ENCODE data around the gene RASIP1.

DNA sequence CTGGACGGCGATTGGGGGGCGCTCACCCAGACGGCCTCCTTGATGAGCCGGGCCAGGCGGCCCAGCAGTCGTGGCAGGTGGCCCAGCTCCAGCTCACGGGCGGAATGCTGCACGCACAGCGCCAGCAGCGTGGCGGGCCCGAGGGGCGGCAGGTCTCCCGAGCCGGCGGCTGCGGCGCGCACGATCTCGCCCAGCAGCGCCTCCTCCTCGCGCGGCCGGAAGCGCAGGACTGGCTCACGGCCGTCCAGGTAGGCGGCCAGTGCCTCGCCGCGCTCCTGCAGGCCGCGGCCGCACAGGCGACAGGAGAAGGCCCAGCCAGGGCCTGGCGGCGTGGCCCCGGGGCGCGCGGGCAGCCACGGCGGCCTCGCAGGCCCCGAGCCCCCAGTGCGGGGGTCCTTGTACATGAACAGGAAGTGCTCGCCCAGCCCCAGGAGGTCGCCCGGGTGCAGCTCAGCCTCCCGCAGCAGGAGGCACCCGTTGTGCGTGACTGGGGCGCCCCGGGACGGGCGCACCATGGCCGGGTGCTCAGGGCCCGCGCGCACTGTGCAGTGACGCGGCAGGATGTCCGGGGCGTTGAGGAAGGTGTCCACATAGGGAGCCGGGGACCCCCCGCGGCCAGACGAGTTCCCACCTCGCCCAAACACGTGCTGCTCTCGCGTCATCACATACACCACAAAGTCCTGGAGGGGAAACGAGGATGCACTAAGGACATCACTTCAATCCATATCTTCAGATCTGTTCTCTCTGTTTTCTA lies 11.3 kb downstream of the RASIP1 start:
- TF ChIP-seq CTCF (conservative IDR thresholded peaks at IDR 0.05 in 1 of 2, IDR thresholded peaks at IDR 0.05 in 1 of 2; ENCODE audit: extremely low read depth in 1 of 2, insufficient read depth in 1 of 2, low read depth in 1 of 2, low read length in 2 of 2): no peak
- TF ChIP-seq EZH2 (IDR thresholded peaks at IDR 0.05; ENCODE audit: borderline replicate concordance, low read length): no peak
